ENCODE data around the gene PPIA. TPM values are rescaled to one million over a fixed set of nuclear protein-coding genes. Genes with fewer than 3 reads are reported as not detected.

PPIA gene
- total RNA-seq, 3 donors from 2014 or later (not counting 1 experiment from before 2014, with no cell fraction given): 701 to 727 (median 718) TPM

DNA sequence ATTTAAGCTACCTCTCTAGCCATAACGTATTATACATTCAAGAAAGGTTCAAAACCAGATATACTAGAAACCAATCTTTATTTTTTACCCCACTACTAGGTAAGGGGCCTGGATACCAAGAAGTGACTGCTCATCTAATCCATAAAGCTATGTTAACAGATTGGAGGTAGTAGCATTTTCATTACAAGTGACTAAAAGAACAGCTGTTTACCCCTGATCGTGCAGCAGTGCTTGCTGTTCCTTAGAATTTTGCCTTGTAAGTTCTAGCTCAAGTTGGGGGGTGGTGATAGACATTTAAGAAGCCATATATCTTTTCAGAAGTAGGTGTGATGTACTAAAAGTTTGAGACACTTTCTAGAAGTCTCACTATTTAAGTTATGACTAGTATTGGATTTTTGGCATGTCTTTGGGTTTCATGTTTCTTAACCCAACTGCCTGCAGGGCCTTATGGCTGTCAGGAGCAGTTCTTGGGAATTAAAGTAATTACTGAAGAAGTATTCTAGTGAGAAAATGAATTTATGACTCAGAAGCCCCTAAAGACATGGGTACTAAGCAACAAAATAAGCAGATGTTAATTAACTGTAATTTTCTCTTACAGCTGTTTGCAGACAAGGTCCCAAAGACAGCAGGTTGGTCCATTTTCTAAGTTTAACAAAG is 2.3 kb downstream of the PPIA start:
- Histone ChIP-seq H3K4me3 (ENCODE audit: low read length) (no peak overlapping the region), H3K27ac (ENCODE audit: low read length) (peak overlapping the region; percentile 99), H3K36me3 (ENCODE audit: control insufficient read depth, insufficient read depth, low read length) (peaks cover 48% of the 10 kb centered on the region), H3K9me3 (ENCODE audit: control insufficient read depth, insufficient read depth, low read length) (no peaks in the 10 kb centered on the region), H3K27me3 (ENCODE audit: control insufficient read depth, insufficient read depth, low read length) (no peaks in the 10 kb centered on the region), H3K4me1 (ENCODE audit: control insufficient read depth, insufficient read depth, low read length) (peaks cover 21% of the 10 kb centered on the region)
- peaks cover 27% of the 10 kb centered on the region in 2 donors for H3K4me1 Mint-ChIP-seq
- intact Hi-C loops (cut with micrococcal nuclease): no loop called here
- no peaks in the 10 kb centered on the region for H3K9me3 Mint-ChIP-seq
- DNase-seq (no peak), ATAC-seq (no peak)
- WGBS (ENCODE audit: insufficient coverage): 14% methylated on average over 1 of the region's 2 CpGs
- no peaks in the 10 kb centered on the region for H3K27me3 Mint-ChIP-seq (ENCODE audit: low read depth in 2 of 2)
- H3K27ac Mint-ChIP-seq: peak overlapping the region; percentile 95 to 96
- peaks cover 11% of the 10 kb centered on the region for H3K36me3 Mint-ChIP-seq
- H3K4me3 Mint-ChIP-seq: peak overlapping the region; percentile 94
- TF ChIP-seq, protein P1, sequence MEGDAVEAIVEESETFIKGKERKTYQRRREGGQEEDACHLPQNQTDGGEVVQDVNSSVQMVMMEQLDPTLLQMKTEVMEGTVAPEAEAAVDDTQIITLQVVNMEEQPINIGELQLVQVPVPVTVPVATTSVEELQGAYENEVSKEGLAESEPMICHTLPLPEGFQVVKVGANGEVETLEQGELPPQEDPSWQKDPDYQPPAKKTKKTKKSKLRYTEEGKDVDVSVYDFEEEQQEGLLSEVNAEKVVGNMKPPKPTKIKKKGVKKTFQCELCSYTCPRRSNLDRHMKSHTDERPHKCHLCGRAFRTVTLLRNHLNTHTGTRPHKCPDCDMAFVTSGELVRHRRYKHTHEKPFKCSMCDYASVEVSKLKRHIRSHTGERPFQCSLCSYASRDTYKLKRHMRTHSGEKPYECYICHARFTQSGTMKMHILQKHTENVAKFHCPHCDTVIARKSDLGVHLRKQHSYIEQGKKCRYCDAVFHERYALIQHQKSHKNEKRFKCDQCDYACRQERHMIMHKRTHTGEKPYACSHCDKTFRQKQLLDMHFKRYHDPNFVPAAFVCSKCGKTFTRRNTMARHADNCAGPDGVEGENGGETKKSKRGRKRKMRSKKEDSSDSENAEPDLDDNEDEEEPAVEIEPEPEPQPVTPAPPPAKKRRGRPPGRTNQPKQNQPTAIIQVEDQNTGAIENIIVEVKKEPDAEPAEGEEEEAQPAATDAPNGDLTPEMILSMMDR (IDR thresholded peaks at IDR 0.05): no peak

DNA sequence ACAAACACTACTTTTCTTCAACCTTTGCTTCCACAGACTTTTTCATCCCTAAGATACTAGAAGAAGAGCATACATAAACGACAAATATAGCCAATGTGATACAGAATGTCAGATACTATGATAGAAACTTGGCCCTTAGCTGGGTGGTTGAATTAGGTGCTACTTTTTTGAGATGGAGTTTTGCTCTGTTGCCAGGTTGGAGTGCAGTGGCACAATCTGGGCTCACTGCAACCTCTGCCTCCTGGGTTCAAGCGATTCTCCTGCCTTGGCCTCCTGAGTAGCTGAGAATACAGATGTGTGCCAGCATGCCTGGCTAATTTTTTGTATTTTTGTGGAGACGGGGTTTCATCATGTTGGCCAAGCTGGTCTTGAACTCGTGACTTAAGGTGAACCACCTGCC is 3.5 kb downstream of the PPIA start:
- peaks cover 21% of the 10 kb centered on the region for H3K4me1 ChIP-seq (ENCODE audit: control insufficient read depth, insufficient read depth, low read length)
- intact Hi-C loops (cut with micrococcal nuclease): no loop called here
- TF ChIP-seq, protein P1 (IDR thresholded peaks at IDR 0.05): no peak
- Mint-ChIP-seq H3K27ac (peak overlapping the region; percentile 33 to 96), H3K36me3 (peaks cover 11% of the 10 kb centered on the region), H3K4me3 (no peak overlapping the region), H3K27me3 (ENCODE audit: low read depth in 2 of 2) (no peaks in the 10 kb centered on the region), H3K9me3 (no peaks in the 10 kb centered on the region), H3K4me1 (peaks cover 27% of the 10 kb centered on the region in 2 donors)
- H3K9me3 ChIP-seq (ENCODE audit: control insufficient read depth, insufficient read depth, low read length): no peaks in the 10 kb centered on the region
- H3K27ac ChIP-seq (ENCODE audit: low read length): no peak overlapping the region
- H3K36me3 ChIP-seq (ENCODE audit: control insufficient read depth, insufficient read depth, low read length): peaks cover 54% of the 10 kb centered on the region
- ATAC-seq (no peak), DNase-seq (no peak)
- WGBS (ENCODE audit: insufficient coverage): 93% methylated on average over 3 of the region's 4 CpGs
- no peaks in the 10 kb centered on the region for H3K27me3 ChIP-seq (ENCODE audit: control insufficient read depth, insufficient read depth, low read length)
- H3K4me3 ChIP-seq (ENCODE audit: low read length): no peak overlapping the region

DNA sequence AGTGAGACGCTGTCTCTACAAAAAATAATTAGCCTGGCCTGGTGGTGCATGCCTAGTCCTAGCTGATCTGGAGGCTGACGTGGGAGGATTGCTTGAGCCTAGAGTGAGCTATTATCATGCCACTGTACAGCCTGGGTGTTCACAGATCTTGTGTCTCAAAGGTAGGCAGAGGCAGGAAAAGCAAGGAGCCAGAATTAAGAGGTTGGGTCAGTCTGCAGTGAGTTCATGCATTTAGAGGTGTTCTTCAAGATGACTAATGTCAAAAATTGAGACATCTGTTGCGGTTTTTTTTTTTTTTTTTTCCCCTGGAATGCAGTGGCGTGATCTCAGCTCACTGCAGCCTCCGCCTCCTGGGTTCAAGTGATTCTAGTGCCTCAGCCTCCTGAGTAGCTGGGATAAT is 5.4 kb downstream of the PPIA start:
- TF ChIP-seq, protein P1 (IDR thresholded peaks at IDR 0.05): no peak
- H3K36me3 ChIP-seq (ENCODE audit: control insufficient read depth, insufficient read depth, low read length): peaks cover 54% of the 10 kb centered on the region
- Mint-ChIP-seq H3K9me3 (no peaks in the 10 kb centered on the region), H3K27me3 (ENCODE audit: low read depth in 2 of 2) (no peaks in the 10 kb centered on the region), H3K27ac (peak overlapping the region; percentile 59 to 96), H3K4me1 (peaks cover 23 to 27% of the 10 kb centered on the region in 2 donors), H3K4me3 (no peak overlapping the region), H3K36me3 (peaks cover 11% of the 10 kb centered on the region)
- no peak overlapping the region for H3K4me3 ChIP-seq (ENCODE audit: low read length)
- H3K27me3 ChIP-seq (ENCODE audit: control insufficient read depth, insufficient read depth, low read length): no peaks in the 10 kb centered on the region
- ATAC-seq (no peak), DNase-seq (no peak)
- WGBS (ENCODE audit: insufficient coverage): 92% methylated on average over 5 of the region's 5 CpGs
- intact Hi-C loops (cut with micrococcal nuclease): no loop called here
- H3K4me1 ChIP-seq (ENCODE audit: control insufficient read depth, insufficient read depth, low read length): peaks cover 12% of the 10 kb centered on the region
- H3K27ac ChIP-seq (ENCODE audit: low read length): no peak overlapping the region
- no peaks in the 10 kb centered on the region for H3K9me3 ChIP-seq (ENCODE audit: control insufficient read depth, insufficient read depth, low read length)

All from natural killer cell (primary cell).